BLaER1 treated with 17β-estradiol and CSF1 and Interleukin-3, amounts not matched to agents 10 nM and 100 nM (cell line): ENCODE measurements around the gene NPM3.
A peak's percentile ranks its signal among the peaks of the same experiment; 100 is the strongest.
"Not testable (repeated sequence)": the region's sequence is repeated elsewhere in the genome, so short reads cannot be mapped to it uniquely, and the experiment has no call there.

Source experiments
- H3K27ac ChIP-seq, 11 experiments: shearing (Covaris generic); formaldehyde crosslinking; 2 replicates each; pipeline ENCODE4 v1.8.1; 2022
- H3K27me3 ChIP-seq, 11 experiments: shearing (Covaris generic); formaldehyde crosslinking; 2 replicates each; pipeline ENCODE4 v1.8.1; 2022
- H3K36me3 ChIP-seq, 11 experiments: shearing (Covaris generic); formaldehyde crosslinking; 2 replicates each; pipeline ENCODE4 v1.8.1; 2022
- H3K4me1 ChIP-seq, 10 experiments: shearing (Covaris generic); formaldehyde crosslinking; 2 replicates each; pipeline ENCODE4 v1.8.1; 2022
- H3K4me2 ChIP-seq, 11 experiments: shearing (Covaris generic); formaldehyde crosslinking; 2 replicates each; pipeline ENCODE4 v1.8.1; 2022
- H3K4me3 ChIP-seq, 10 experiments: shearing (Covaris generic); formaldehyde crosslinking; 2 replicates each; pipeline ENCODE4 v1.8.1; 2022
- H3K9ac ChIP-seq, 11 experiments: shearing (Covaris generic); formaldehyde crosslinking; 2 replicates each; pipeline ENCODE4 v1.8.1; 2022
- H3K9me3 ChIP-seq, 11 experiments: shearing (Covaris generic); formaldehyde crosslinking; replicated peaks in 1 of 11; 2 replicates each; pipeline ENCODE4 v1.8.1; 2022
- H4K20me1 ChIP-seq, 11 experiments: shearing (Covaris generic); formaldehyde crosslinking; 2 replicates each; pipeline ENCODE4 v1.8.1; 2022
- Cebpa-rat ChIP-seq, 11 experiments: shearing (Covaris generic); IDR thresholded peaks; 2 replicates each; pipeline ENCODE4 v1.8.1; 2022

Gene NPM3

GRCh38 chr10:101816376-101816775, 33.1 kb upstream of the NPM3 start:
- TF ChIP-seq Cebpa-rat (IDR thresholded peaks at IDR 0.05): no peak
- Histone ChIP-seq H3K27me3 (no peaks in the 10 kb centered on the region), H3K4me2 (peak overlapping the region; percentile 80 to 96 (median 91)), H3K4me1 (peaks cover 30 to 38% (median 33%) of the 10 kb centered on the region in 10 experiments), H3K9ac (peak overlapping the region; percentile 86 to 99 (median 94)), H3K27ac (peak overlapping the region in 10 of 11 experiments; percentile 80 to 99 (median 93); a peak in 19 of 22 replicates), H4K20me1 (peaks cover 64 to 68% (median 66%) of the 10 kb centered on the region in 11 experiments), H3K9me3 (no peaks in the 10 kb centered on the region), H3K4me3 (peak overlapping the region; percentile 80 to 100 (median 97)), H3K36me3 (peaks cover 18 to 26% (median 20%) of the 10 kb centered on the region in 11 experiments)

GRCh38 chr10:101814466-101815071, 31.3 kb upstream of the NPM3 start:
- H3K27ac ChIP-seq: 0 out of 22 replicates have a peak overlapping the region, but pooled peaks of 1 of the 11 experiments have one; percentile 90
- peak overlapping the region; percentile 80 to 100 (median 97); a peak in 17 of 20 replicates for H3K4me3 ChIP-seq
- peak overlapping the region; percentile 80 to 96 (median 91) for H3K4me2 ChIP-seq
- no peaks in the 10 kb centered on the region for H3K27me3 ChIP-seq
- H3K36me3 ChIP-seq: peaks cover 36 to 45% (median 38%) of the 10 kb centered on the region in 11 experiments
- no peaks in the 10 kb centered on the region for H3K9me3 ChIP-seq
- TF ChIP-seq Cebpa-rat (IDR thresholded peaks at IDR 0.05): no peak
- peaks cover 26 to 32% (median 28%) of the 10 kb centered on the region in 10 experiments for H3K4me1 ChIP-seq
- H3K9ac ChIP-seq: peak overlapping the region; percentile 42 to 99 (median 94); a peak in 17 of 22 replicates
- H4K20me1 ChIP-seq: peaks cover 78 to 85% (median 84%) of the 10 kb centered on the region in 11 experiments

GRCh38 chr10:101812606-101813005, 29.4 kb upstream of the NPM3 start:
- TF ChIP-seq Cebpa-rat (IDR thresholded peaks at IDR 0.05): no peak
- no peak overlapping the region for H3K4me2 ChIP-seq

GRCh38 chr10:101807158-101807557, 23.9 kb upstream of the NPM3 start:
- no peaks in the 10 kb centered on the region for H3K27me3 ChIP-seq
- peaks cover 97 to 100% (median 100%) of the 10 kb centered on the region in 11 experiments for H3K36me3 ChIP-seq
- no peak overlapping the region for H3K9ac ChIP-seq
- H3K9me3 ChIP-seq: no peaks in the 10 kb centered on the region
- H3K4me3 ChIP-seq: no peak overlapping the region
- no peak for TF ChIP-seq Cebpa-rat (IDR thresholded peaks at IDR 0.05)
- no peak overlapping the region for H3K4me2 ChIP-seq
- peaks cover 0 to 7% (median 0%) of the 10 kb centered on the region in 10 experiments; a peak in 1 of 20 replicates for H3K4me1 ChIP-seq
- peaks cover 45 to 98% (median 57%) of the 10 kb centered on the region in 11 experiments; a peak in 21 of 22 replicates for H4K20me1 ChIP-seq
- no peak overlapping the region for H3K27ac ChIP-seq

More at GRCh38 chr10:101812606-101813005, 29.4 kb upstream of the NPM3 start:
- Histone ChIP-seq H4K20me1 (peaks cover 81 to 100% (median 94%) of the 10 kb centered on the region in 11 experiments), H3K36me3 (peaks cover 55 to 64% (median 58%) of the 10 kb centered on the region in 11 experiments), H3K27me3 (no peaks in the 10 kb centered on the region), H3K4me1 (peaks cover 18 to 24% (median 19%) of the 10 kb centered on the region in 10 experiments), H3K27ac (no peak overlapping the region), H3K4me3 (no peak overlapping the region), H3K9me3 (no peaks in the 10 kb centered on the region), H3K9ac (no peak overlapping the region)

GRCh38 chr10:101803511-101803910, 20.3 kb upstream of the NPM3 start:
- Histone ChIP-seq H3K27me3 (no peaks in the 10 kb centered on the region), H3K4me1 (peaks cover 0 to 7% (median 0%) of the 10 kb centered on the region in 10 experiments; a peak in 1 of 20 replicates), H4K20me1 (peaks cover 36 to 98% (median 53%) of the 10 kb centered on the region in 11 experiments; a peak in 21 of 22 replicates), H3K27ac (no peak overlapping the region), H3K36me3 (peaks cover 98 to 100% (median 100%) of the 10 kb centered on the region in 11 experiments), H3K9me3 (no peaks in the 10 kb centered on the region), H3K4me2 (no peak overlapping the region), H3K4me3 (no peak overlapping the region), H3K9ac (no peak overlapping the region)
- no peak for TF ChIP-seq Cebpa-rat (IDR thresholded peaks at IDR 0.05)

GRCh38 chr10:101797403-101798059, 14.3 kb upstream of the NPM3 start:
- Histone ChIP-seq H3K4me1 (no peaks in the 10 kb centered on the region), H3K27me3 (no peaks in the 10 kb centered on the region), H3K36me3 (peaks cover 99 to 100% (median 100%) of the 10 kb centered on the region in 11 experiments), H3K9me3 (no peaks in the 10 kb centered on the region), H3K4me3 (no peak overlapping the region), H4K20me1 (peaks cover 51 to 100% (median 82%) of the 10 kb centered on the region in 11 experiments), H3K9ac (no peak overlapping the region), H3K4me2 (no peak overlapping the region), H3K27ac (no peak overlapping the region)
- no peak for TF ChIP-seq Cebpa-rat (IDR thresholded peaks at IDR 0.05)

- Histone ChIP-seq H3K4me1 (no peaks in the 10 kb centered on the region), H3K4me2 (no peak overlapping the region), H4K20me1 (peaks cover 25 to 93% (median 46%) of the 10 kb centered on the region in 11 experiments; a peak in 19 of 22 replicates), H3K27ac (no peak overlapping the region), H3K9ac (no peak overlapping the region), H3K9me3 (no peaks in the 10 kb centered on the region), H3K27me3 (no peaks in the 10 kb centered on the region), H3K4me3 (no peak overlapping the region), H3K36me3 (peaks cover 99 to 100% (median 100%) of the 10 kb centered on the region in 11 experiments)
- TF ChIP-seq Cebpa-rat (IDR thresholded peaks at IDR 0.05): no peak
Observed at GRCh38 chr10:101793526-101793925, 10.3 kb upstream of the NPM3 start.

GRCh38 chr10:101789686-101790085, 6.4 kb upstream of the NPM3 start:
- Histone ChIP-seq H3K36me3 (peaks cover 94 to 100% (median 100%) of the 10 kb centered on the region in 11 experiments), H3K4me1 (no peaks in the 10 kb centered on the region), H4K20me1 (peaks cover 3 to 88% (median 14%) of the 10 kb centered on the region in 11 experiments; a peak in 12 of 22 replicates), H3K9ac (no peak overlapping the region), H3K27ac (no peak overlapping the region), H3K9me3 (no peaks in the 10 kb centered on the region), H3K4me3 (no peak overlapping the region), H3K4me2 (no peak overlapping the region), H3K27me3 (no peaks in the 10 kb centered on the region)
- TF ChIP-seq Cebpa-rat (IDR thresholded peaks at IDR 0.05): no peak

- Histone ChIP-seq H3K36me3 (peaks cover 92 to 100% (median 99%) of the 10 kb centered on the region in 11 experiments), H4K20me1 (peaks cover 0 to 88% (median 9%) of the 10 kb centered on the region in 11 experiments; a peak in 9 of 22 replicates)
- not testable (repeated sequence) for H3K27ac ChIP-seq, H3K27me3 ChIP-seq, H3K4me2 ChIP-seq, H3K9ac ChIP-seq, H3K9me3 ChIP-seq, H3K4me1 ChIP-seq, H3K4me3 ChIP-seq
- TF ChIP-seq Cebpa-rat (IDR thresholded peaks at IDR 0.05): 0 out of 22 replicates have a peak, but pooled peaks of 2 of the 11 experiments have one; percentile 10 to 33
Observed at GRCh38 chr10:101789231-101789630, 6.0 kb upstream of the NPM3 start.
